ENCODE results near the gene ELFN2. TPM values are rescaled to one million over a fixed set of nuclear protein-coding genes. Genes with fewer than 3 reads are reported as not detected.
A peak's percentile ranks its signal among the peaks of the same experiment; 100 is the strongest.

ELFN2 gene
- total and polyA plus RNA-seq, 8 donors, result 0.03 to 0.89 (median 0.18) TPM; not detected in 5

DNA sequence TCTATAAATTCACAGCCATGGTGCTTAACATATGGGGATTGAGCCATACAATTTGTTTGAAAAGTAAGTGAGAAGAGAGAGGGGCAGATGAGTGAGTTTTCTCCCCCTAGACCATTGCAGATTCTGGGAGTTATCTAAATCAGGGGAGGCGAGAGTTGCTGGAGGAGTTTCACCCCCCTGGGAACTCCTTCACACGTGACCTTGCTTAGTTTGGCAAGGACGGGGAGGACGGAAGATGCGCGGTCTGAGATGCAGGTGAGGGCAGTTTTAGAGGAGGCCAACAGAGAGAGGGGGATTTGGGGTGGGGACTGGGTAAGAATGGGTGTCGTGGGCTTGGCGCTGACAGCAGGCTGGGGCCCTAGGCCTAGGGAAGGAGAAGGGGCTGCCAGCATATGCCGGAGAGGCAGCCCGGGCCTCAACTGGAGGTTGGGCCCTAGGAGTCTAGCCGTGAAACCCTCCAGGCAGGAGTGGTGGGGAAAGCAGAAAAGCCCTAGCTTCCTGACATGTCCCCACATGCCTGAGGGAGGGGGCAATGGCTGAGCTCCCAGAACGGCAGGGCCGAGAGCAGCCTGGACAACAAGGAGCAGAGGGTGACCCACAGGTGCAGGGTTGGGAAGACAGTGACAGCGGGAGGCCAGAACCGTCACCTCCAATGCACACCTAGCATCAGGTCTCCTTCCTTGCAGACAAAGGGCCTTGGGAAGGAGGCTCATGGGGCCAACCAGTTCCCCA lies 63.9 kb downstream of the ELFN2 start:
- H3K9me3 ChIP-seq, result no peaks in the 10 kb centered on the region
- TF ChIP-seq, protein P1, sequence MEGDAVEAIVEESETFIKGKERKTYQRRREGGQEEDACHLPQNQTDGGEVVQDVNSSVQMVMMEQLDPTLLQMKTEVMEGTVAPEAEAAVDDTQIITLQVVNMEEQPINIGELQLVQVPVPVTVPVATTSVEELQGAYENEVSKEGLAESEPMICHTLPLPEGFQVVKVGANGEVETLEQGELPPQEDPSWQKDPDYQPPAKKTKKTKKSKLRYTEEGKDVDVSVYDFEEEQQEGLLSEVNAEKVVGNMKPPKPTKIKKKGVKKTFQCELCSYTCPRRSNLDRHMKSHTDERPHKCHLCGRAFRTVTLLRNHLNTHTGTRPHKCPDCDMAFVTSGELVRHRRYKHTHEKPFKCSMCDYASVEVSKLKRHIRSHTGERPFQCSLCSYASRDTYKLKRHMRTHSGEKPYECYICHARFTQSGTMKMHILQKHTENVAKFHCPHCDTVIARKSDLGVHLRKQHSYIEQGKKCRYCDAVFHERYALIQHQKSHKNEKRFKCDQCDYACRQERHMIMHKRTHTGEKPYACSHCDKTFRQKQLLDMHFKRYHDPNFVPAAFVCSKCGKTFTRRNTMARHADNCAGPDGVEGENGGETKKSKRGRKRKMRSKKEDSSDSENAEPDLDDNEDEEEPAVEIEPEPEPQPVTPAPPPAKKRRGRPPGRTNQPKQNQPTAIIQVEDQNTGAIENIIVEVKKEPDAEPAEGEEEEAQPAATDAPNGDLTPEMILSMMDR (IDR thresholded peaks at IDR 0.05), result no peak
- TF ChIP-seq EP300 (IDR thresholded peaks at IDR 0.05), result no peak
- TF ChIP-seq POLR2AphosphoS5 (IDR thresholded peaks at IDR 0.05), result no peak
- TF ChIP-seq POLR2A (IDR thresholded peaks at IDR 0.05), result no peak
- no peak overlapping the region for H3K4me3 ChIP-seq
- no peak overlapping the region for H3K27ac ChIP-seq
- H3K27me3 ChIP-seq, result no peaks in the 10 kb centered on the region
- DNase-seq, result no peak
- H3K4me1 ChIP-seq, result no peaks in the 10 kb centered on the region
- H3K36me3 ChIP-seq, result no peaks in the 10 kb centered on the region
- 76 to 87% (median 82%) methylated on average over 15 of the region's 15 CpGs for WGBS, 5 donors
- intact Hi-C loops (cut with DNase I; ENCODE audit: low total_unique reads), result no loop called here

GRCh38 chr22:37362621-37363020 lies 64.7 kb downstream of the ELFN2 start:
- WGBS, 5 donors, result 50 to 66% (median 60%) methylated on average over 3 of the region's 3 CpGs
- DNase-seq, result peak in 1 of 2 donors; percentile 71

DNA sequence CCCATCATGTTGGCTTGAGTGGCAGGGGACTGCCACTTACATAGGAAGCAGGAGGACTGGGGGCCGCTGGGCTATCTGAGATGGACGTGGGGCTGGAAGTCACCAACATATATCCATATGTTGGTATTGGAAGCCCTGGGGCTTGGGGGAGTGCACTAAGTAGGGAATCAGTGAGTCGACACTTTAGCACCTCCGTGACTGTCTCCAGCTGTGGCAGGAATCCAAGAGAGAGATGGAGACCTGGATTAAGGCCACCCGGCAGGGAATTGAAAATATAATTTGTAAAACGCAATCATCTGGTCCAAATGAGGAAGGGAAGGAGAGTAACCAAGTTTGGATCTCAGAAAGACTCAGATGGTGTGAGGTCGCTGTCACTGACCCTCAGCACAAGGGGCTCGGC lies 68.4 kb downstream of the ELFN2 start:
- no peaks in the 10 kb centered on the region for H3K9me3 ChIP-seq
- intact Hi-C loops (cut with DNase I; ENCODE audit: low total_unique reads), result no loop called here
- no peak overlapping the region for H3K4me3 ChIP-seq
- peaks cover 0 to 11% (median 0%) of the 10 kb centered on the region in 3 donors for H3K27me3 ChIP-seq
- no peak overlapping the region for H3K27ac ChIP-seq
- no peak for DNase-seq
- TF ChIP-seq EP300 (IDR thresholded peaks at IDR 0.05) (no peak), POLR2A (IDR thresholded peaks at IDR 0.05) (no peak)
- TF ChIP-seq, protein P1 (IDR thresholded peaks at IDR 0.05), result no peak
- WGBS, 5 donors, result 57 to 77% (median 70%) methylated on average over 8 of the region's 8 CpGs
- no peaks in the 10 kb centered on the region for H3K36me3 ChIP-seq
- no peaks in the 10 kb centered on the region for H3K4me1 ChIP-seq

More at GRCh38 chr22:37362621-37363020, 64.7 kb downstream of the ELFN2 start:
- no peaks in the 10 kb centered on the region for H3K36me3 ChIP-seq
- TF ChIP-seq POLR2AphosphoS5 (IDR thresholded peaks at IDR 0.05) (no peak), EP300 (IDR thresholded peaks at IDR 0.05) (no peak), POLR2A (IDR thresholded peaks at IDR 0.05) (no peak)
- TF ChIP-seq, protein P1 (IDR thresholded peaks at IDR 0.05), result no peak
- intact Hi-C loops (cut with DNase I; ENCODE audit: low total_unique reads), result no loop called here
- no peaks in the 10 kb centered on the region for H3K4me1 ChIP-seq
- H3K27me3 ChIP-seq, result no peaks in the 10 kb centered on the region
- no peak overlapping the region for H3K27ac ChIP-seq
- no peaks in the 10 kb centered on the region for H3K9me3 ChIP-seq
- no peak overlapping the region for H3K4me3 ChIP-seq

- H3K4me3 ChIP-seq, result no peak overlapping the region
- peaks cover 0 to 11% (median 0%) of the 10 kb centered on the region in 3 donors for H3K27me3 ChIP-seq
- no peaks in the 10 kb centered on the region for H3K36me3 ChIP-seq
- no peak overlapping the region for H3K27ac ChIP-seq
- H3K9me3 ChIP-seq, result no peaks in the 10 kb centered on the region
- no peak for DNase-seq
- TF ChIP-seq, protein P1 (IDR thresholded peaks at IDR 0.05), result no peak
- no peak for TF ChIP-seq EP300 (IDR thresholded peaks at IDR 0.05)
- no peak for TF ChIP-seq POLR2A (IDR thresholded peaks at IDR 0.05)
- no peak for TF ChIP-seq POLR2AphosphoS5 (IDR thresholded peaks at IDR 0.05)
- no peaks in the 10 kb centered on the region for H3K4me1 ChIP-seq
- 86 to 92% (median 91%) methylated on average over 11 of the region's 11 CpGs for WGBS, 5 donors
- intact Hi-C loops (cut with DNase I; ENCODE audit: low total_unique reads), result no loop called here
Observed at GRCh38 chr22:37358386-37358785, 68.9 kb downstream of the ELFN2 start.

Data from stomach (tissue), 9 donors.